Hindlimb muscle (tissue), 1 donor: ENCODE results near the gene ALPK1. TPM values are rescaled to one million over a fixed set of nuclear protein-coding genes. Genes with fewer than 3 reads are reported as not detected.

Experiments
- DNase-seq: peaks from one replicate; pipeline ENCODE4 v3.0.0-alpha.2; 2013
- polyA plus RNA-seq: library from polyadenylated mRNA; unstranded; fragments of 120-200 nt; gene quantifications from one replicate; pipeline ENCODE4 v1.2.1, GENCODE V29; 2013; ENCODE audit not compliant: insufficient read length

Gene ALPK1
- polyA plus RNA-seq, 1 donor, result 7.6 TPM

GRCh38 chr4:112328734-112329130 lies 31.6 kb downstream of the ALPK1 start:
- no peak for DNase-seq

- DNase-seq, result no peak
Measured at GRCh38 chr4:112329672-112330375, 32.7 kb downstream of the ALPK1 start.

GRCh38 chr4:112330921-112331320 lies 33.8 kb downstream of the ALPK1 start:
- no peak for DNase-seq

GRCh38 chr4:112332398-112332797 lies 35.2 kb downstream of the ALPK1 start:
- DNase-seq, result no peak

- no peak for DNase-seq
Measured at GRCh38 chr4:112340023-112340422, 42.9 kb downstream of the ALPK1 start.

GRCh38 chr4:112341033-112341432 lies 43.9 kb downstream of the ALPK1 start:
- no peak for DNase-seq

- DNase-seq, result no peak
Measured at GRCh38 chr4:112343330-112344080, 46.3 kb downstream of the ALPK1 start.

- no peak for DNase-seq
Measured at GRCh38 chr4:112348488-112349158, 51.5 kb downstream of the ALPK1 start.

- no peak for DNase-seq
Measured at GRCh38 chr4:112352736-112353135, 55.6 kb downstream of the ALPK1 start.

GRCh38 chr4:112355662-112356061 lies 58.5 kb downstream of the ALPK1 start:
- no peak for DNase-seq

- no peak for DNase-seq
Measured at GRCh38 chr4:112357453-112357852, 60.3 kb downstream of the ALPK1 start.

GRCh38 chr4:112357897-112358296 lies 60.7 kb downstream of the ALPK1 start:
- no peak for DNase-seq

GRCh38 chr4:112358415-112358814 lies 61.2 kb downstream of the ALPK1 start:
- no peak for DNase-seq

- no peak for DNase-seq
Measured at GRCh38 chr4:112358952-112359749, 62.0 kb downstream of the ALPK1 start.

GRCh38 chr4:112361181-112361791 lies 64.1 kb downstream of the ALPK1 start:
- DNase-seq, result no peak

GRCh38 chr4:112370466-112370865 lies 73.3 kb downstream of the ALPK1 start:
- no peak for DNase-seq

GRCh38 chr4:112371361-112371760 lies 74.2 kb downstream of the ALPK1 start:
- DNase-seq, result no peak

GRCh38 chr4:112374850-112375249 lies 77.7 kb downstream of the ALPK1 start:
- no peak for DNase-seq

GRCh38 chr4:112377171-112377570 lies 80.0 kb downstream of the ALPK1 start:
- DNase-seq, result no peak

- DNase-seq, result no peak
Measured at GRCh38 chr4:112377594-112378242, 80.5 kb downstream of the ALPK1 start.

- no peak for DNase-seq
Measured at GRCh38 chr4:112378243-112378620, 81.1 kb downstream of the ALPK1 start.

- no peak for DNase-seq
Measured at GRCh38 chr4:112378858-112379257, 81.7 kb downstream of the ALPK1 start.
